H9 (cell line): ENCODE results near the gene F7. TPM values are rescaled to one million over a fixed set of nuclear protein-coding genes. Genes with fewer than 3 reads are reported as not detected.

Source experiments
- DNase-seq: peaks from one replicate; pipeline ENCODE4 v3.0.0-alpha.2; 2017
- H2AFZ ChIP-seq: one replicate; pipeline ENCODE4 v1.6.1; 2013; ENCODE audit warnings: mild to moderate bottlenecking, low read length, control low read depth, moderate library complexity
- H2AK5ac ChIP-seq: 2 replicates; pipeline ENCODE4 v1.6.1; 2013; ENCODE audit warnings: low read length, control low read depth, mixed read lengths; ENCODE audit not compliant: insufficient read length
- H2BK120ac ChIP-seq: one replicate; pipeline ENCODE4 v1.6.1; 2013; ENCODE audit warnings: low read depth, mild to moderate bottlenecking, low read length, control low read depth, inconsistent platforms; ENCODE audit not compliant: poor library complexity, severe bottlenecking
- H2BK12ac ChIP-seq: 2 replicates; pipeline ENCODE4 v1.6.1; 2013; ENCODE audit warnings: low read length, control low read depth, mixed read lengths, low read depth; ENCODE audit not compliant: insufficient read length
- H2BK15ac ChIP-seq: 2 replicates; pipeline ENCODE4 v1.6.1; 2013; ENCODE audit warnings: low read depth, low read length, control low read depth
- H2BK20ac ChIP-seq: one replicate; pipeline ENCODE4 v1.6.1; 2013; ENCODE audit warnings: low read depth, mild to moderate bottlenecking, low read length, control low read depth, inconsistent platforms; ENCODE audit not compliant: poor library complexity, severe bottlenecking
- H2BK5ac ChIP-seq: 2 replicates; pipeline ENCODE4 v1.6.1; 2013; ENCODE audit warnings: low read length, control low read depth, mixed read lengths; ENCODE audit not compliant: insufficient read length
- H3K14ac ChIP-seq: 2 replicates; pipeline ENCODE4 v1.6.1; 2013; ENCODE audit warnings: low read length, control low read depth; ENCODE audit not compliant: insufficient read depth
- H3K18ac ChIP-seq: 2 replicates; pipeline ENCODE4 v1.6.1; 2013; ENCODE audit warnings: low read depth, mild to moderate bottlenecking, mixed read lengths, low read length, control low read depth; ENCODE audit not compliant: insufficient read length
- H3K23ac ChIP-seq: 2 replicates; pipeline ENCODE4 v1.6.1; 2013; ENCODE audit warnings: low read length, control low read depth, mixed read lengths, low read depth; ENCODE audit not compliant: insufficient read length
- H3K23me2 ChIP-seq: 2 replicates; pipeline ENCODE4 v1.6.1; 2013; ENCODE audit warnings: low read depth, mild to moderate bottlenecking, mixed read lengths, low read length, control low read depth; ENCODE audit not compliant: insufficient read length, poor library complexity, severe bottlenecking
- H3K27ac ChIP-seq: 2 replicates; pipeline ENCODE4 v1.5.1; 2013; ENCODE audit warnings: low read length, control low read depth, mixed read lengths, low read depth; ENCODE audit not compliant: insufficient read length
- H3K27me3 ChIP-seq: 2 replicates; pipeline ENCODE4 v1.6.1; 2013; ENCODE audit warnings: low read length, control low read depth, inconsistent platforms; ENCODE audit not compliant: insufficient read depth
- H3K4ac ChIP-seq: 2 replicates; pipeline ENCODE4 v1.6.1; 2013; ENCODE audit warnings: low read depth, mild to moderate bottlenecking, control low read depth, inconsistent platforms, low read length, moderate library complexity
- H3K4me1 ChIP-seq: 2 replicates; pipeline ENCODE4 v1.6.1; 2013; ENCODE audit warnings: low read length, control low read depth, inconsistent platforms; ENCODE audit not compliant: insufficient read depth
- H3K4me2 ChIP-seq: 2 replicates; pipeline ENCODE4 v1.6.1; 2013; ENCODE audit warnings: low read length, control low read depth, mixed read lengths; ENCODE audit not compliant: insufficient read length, insufficient read depth
- H3K56ac ChIP-seq: 2 replicates; pipeline ENCODE4 v1.6.1; 2013; ENCODE audit warnings: low read depth, mild to moderate bottlenecking, mixed read lengths, low read length, control low read depth; ENCODE audit not compliant: insufficient read length
- H3K79me1 ChIP-seq: 2 replicates; pipeline ENCODE4 v1.6.1; 2013; ENCODE audit warnings: low read depth, mild to moderate bottlenecking, moderate library complexity, low read length, control low read depth, inconsistent platforms; ENCODE audit not compliant: insufficient read depth, poor library complexity, severe bottlenecking
- H3K79me2 ChIP-seq: 2 replicates; pipeline ENCODE4 v1.6.1; 2013; ENCODE audit warnings: low read length, control low read depth, inconsistent platforms; ENCODE audit not compliant: insufficient read depth
- H3K9ac ChIP-seq: 2 replicates; pipeline ENCODE4 v1.6.1; 2013; ENCODE audit warnings: low read length, control low read depth, mixed read lengths; ENCODE audit not compliant: insufficient read length; ENCODE audit errors: extremely low read depth
- H3K9me3 ChIP-seq: one replicate; pipeline ENCODE4 v1.6.1; 2013; ENCODE audit warnings: low read depth, low read length, inconsistent platforms; ENCODE audit not compliant: control insufficient read depth
- H3T11ph ChIP-seq: one replicate; pipeline ENCODE4 v1.6.1; 2013; ENCODE audit warnings: mild to moderate bottlenecking, low read length, control low read depth, inconsistent platforms
- H4K20me1 ChIP-seq: one replicate; pipeline ENCODE4 v1.6.1; 2013; ENCODE audit not compliant: control insufficient read depth, insufficient read length, insufficient read depth
- H4K5ac ChIP-seq: 2 replicates; pipeline ENCODE4 v1.6.1; 2013; ENCODE audit warnings: low read depth, mild to moderate bottlenecking, mixed read lengths, low read length, control low read depth; ENCODE audit not compliant: insufficient read length
- H4K8ac ChIP-seq: replicated peaks from 2 replicates; pipeline ENCODE4 v1.6.1; 2013; ENCODE audit warnings: low read length, control low read depth, mixed read lengths, low read depth; ENCODE audit not compliant: insufficient read length
- H4K91ac ChIP-seq: 2 replicates; pipeline ENCODE4 v1.6.1; 2013; ENCODE audit warnings: low read depth, mild to moderate bottlenecking, moderate library complexity, mixed read lengths, low read length, control low read depth; ENCODE audit not compliant: insufficient read length
- H3K27ac Mint-ChIP-seq, 3 experiments: 2 replicates in 2 of 3; 3 replicates in 1 of 3; pipeline ENCODE4 v1.8.0; 2020 to 2021; ENCODE audit warnings: mixed read lengths in 3 of 3, mild to moderate bottlenecking in 1 of 3, moderate library complexity in 1 of 3
- H3K27me3 Mint-ChIP-seq: 2 replicates; pipeline ENCODE4 v1.8.0; 2021; ENCODE audit warnings: low read depth, mild to moderate bottlenecking, moderate library complexity, mixed read lengths
- H3K36me3 Mint-ChIP-seq, 3 experiments: 2 replicates in 2 of 3; 3 replicates in 1 of 3; pipeline ENCODE4 v1.8.0; 2020 to 2021; ENCODE audit warnings: low read depth in 3 of 3, mixed read lengths in 3 of 3; ENCODE audit not compliant: insufficient read depth in 1 of 3
- H3K4me1 Mint-ChIP-seq, 2 experiments: 2 replicates each; pipeline ENCODE4 v1.8.0; 2020; ENCODE audit warnings: mixed read lengths in 2 of 2
- H3K4me3 Mint-ChIP-seq, 2 experiments: 2 replicates in 1 of 2; 3 replicates in 1 of 2; pipeline ENCODE4 v1.8.0; 2020 to 2021; ENCODE audit warnings: mild to moderate bottlenecking in 2 of 2, mixed read lengths in 2 of 2, moderate library complexity in 1 of 2
- H3K9me3 Mint-ChIP-seq, 2 experiments: 2 replicates in 1 of 2; 3 replicates in 1 of 2; pipeline ENCODE4 v1.8.0; 2020; ENCODE audit warnings: mild to moderate bottlenecking in 2 of 2, mixed read lengths in 2 of 2, moderate library complexity in 1 of 2
- CTCF ChIP-seq: fragments of 200-600 bp; sonication (generic); conservative IDR thresholded peaks from 3 replicates; pipeline ENCODE4 v1.8.0; 2021; ENCODE audit warnings: antibody characterized with exemption, mild to moderate bottlenecking
- WGBS: extraction: QIAGEN DNeasy Blood & Tissue Kit; methylation state at CpG from one replicate; pipeline ENCODE4 v1.1.7; 2013; ENCODE audit warnings: missing lambda C conversion rate, low lambda C conversion rate, mixed read lengths; ENCODE audit not compliant: insufficient read length; ENCODE audit errors: extremely low coverage; 5-methylcytosine and 5-hydroxymethylcytosine counted together
- total RNA-seq: library from RNA; stranded (reverse); gene quantifications from 2 replicates; pipeline ENCODE4 v1.2.1, GENCODE V29; 2021

F7 gene
- total RNA-seq, 1 experiment from 2014 or later: 0.81 TPM

- no peaks in the 10 kb centered on the region for H3K79me1 ChIP-seq
- H3K9me3 Mint-ChIP-seq: peaks cover 0 to 4% of the 10 kb centered on the region in 2 experiments; a peak in 2 of 5 replicates
- no peak overlapping the region for H3K27ac ChIP-seq
- H3K27me3 ChIP-seq: no peaks in the 10 kb centered on the region; the same call in 1 of the 2 replicates
- no peak overlapping the region for H4K91ac ChIP-seq
- no peak overlapping the region for H2BK120ac ChIP-seq
- H3K27ac Mint-ChIP-seq: no peak overlapping the region
- peak; percentile 20 for DNase-seq
- H3T11ph ChIP-seq: no peak overlapping the region
- H2BK5ac ChIP-seq: no peak overlapping the region
- H4K8ac ChIP-seq: no peak overlapping the region
- WGBS: no CpG with 5 or more reads among the region's 12 CpGs
- H3K9me3 ChIP-seq: no peaks in the 10 kb centered on the region
- H3K23ac ChIP-seq: no peak overlapping the region
- H3K23me2 ChIP-seq: peaks cover 12% of the 10 kb centered on the region
- H2BK15ac ChIP-seq: no peak overlapping the region
- no peak overlapping the region for H2AFZ ChIP-seq
- H2BK12ac ChIP-seq: no peak overlapping the region
- no peak for TF ChIP-seq CTCF
- no peak overlapping the region for H3K18ac ChIP-seq
- H3K4ac ChIP-seq: no peak overlapping the region
- no peak overlapping the region for H3K9ac ChIP-seq
- no peaks in the 10 kb centered on the region; the same call in 1 of the 2 replicates for H3K4me1 ChIP-seq
- no peaks in the 10 kb centered on the region for H3K79me2 ChIP-seq
- H3K4me2 ChIP-seq: no peak overlapping the region
- no peak overlapping the region for H3K14ac ChIP-seq
- peaks cover 32% of the 10 kb centered on the region for H3K27me3 Mint-ChIP-seq
- no peak overlapping the region for H2AK5ac ChIP-seq
- no peak overlapping the region for H2BK20ac ChIP-seq
- peaks cover 41 to 45% of the 10 kb centered on the region in 2 experiments for H3K4me1 Mint-ChIP-seq
- H4K5ac ChIP-seq: no peak overlapping the region
- no peaks in the 10 kb centered on the region for H4K20me1 ChIP-seq
- H3K36me3 Mint-ChIP-seq: peaks cover 0 to 4% (median 0%) of the 10 kb centered on the region in 3 experiments; a peak in 1 of 7 replicates
- no peak overlapping the region for H3K56ac ChIP-seq
- no peak overlapping the region; a peak in 1 of 5 replicates for H3K4me3 Mint-ChIP-seq
Observed at GRCh38 chr13:113157206-113157928, 51.8 kb downstream of the F7 start.
